ENCODE data around the gene CFAP61.

CFAP61 gene

DNA sequence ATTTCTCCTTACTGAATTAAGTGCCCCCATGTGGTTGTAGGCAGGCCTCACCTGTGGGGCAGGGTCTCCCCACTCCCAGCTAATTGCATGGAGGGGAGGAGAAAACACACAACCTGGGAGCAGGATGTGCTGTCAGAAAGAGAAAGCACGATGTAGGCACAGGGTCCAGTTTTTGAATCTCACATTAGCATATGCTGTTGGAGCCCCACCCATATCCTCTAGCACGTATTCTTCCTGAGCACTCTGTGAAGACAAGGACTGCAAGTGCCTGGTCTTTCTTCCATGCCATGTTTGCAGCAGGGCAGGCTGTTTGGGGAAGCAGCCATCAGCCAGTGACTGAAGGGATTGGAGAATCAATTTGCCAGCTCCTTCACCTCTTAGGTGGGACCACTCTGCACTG lies 108.2 kb downstream of the CFAP61 start:
- DNase-seq (ENCODE audit: low read depth, low spot score): no peak
- H3K27ac ChIP-seq: no peak overlapping the region

DNA sequence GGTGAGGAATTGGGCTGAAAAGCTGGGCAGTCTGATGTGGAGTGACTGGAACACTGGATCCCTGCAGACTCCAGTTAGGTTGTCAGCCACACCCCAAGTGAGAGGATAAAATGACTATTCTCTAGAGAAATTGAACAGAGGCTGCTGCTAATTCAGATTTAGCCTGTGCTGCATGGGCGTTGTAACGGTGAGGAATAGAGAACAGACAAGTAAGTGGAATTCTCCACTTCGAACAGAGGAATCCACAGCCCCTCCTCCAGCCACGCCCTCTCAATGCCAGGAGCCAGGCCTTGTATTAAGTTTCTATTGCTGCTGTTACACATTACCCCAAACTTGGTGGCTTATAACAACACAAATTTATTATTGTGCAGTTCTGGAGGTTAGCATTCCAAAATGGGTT lies 109.3 kb downstream of the CFAP61 start:
- DNase-seq (ENCODE audit: low read depth, low spot score): no peak
- H3K27ac ChIP-seq: no peak overlapping the region

DNA sequence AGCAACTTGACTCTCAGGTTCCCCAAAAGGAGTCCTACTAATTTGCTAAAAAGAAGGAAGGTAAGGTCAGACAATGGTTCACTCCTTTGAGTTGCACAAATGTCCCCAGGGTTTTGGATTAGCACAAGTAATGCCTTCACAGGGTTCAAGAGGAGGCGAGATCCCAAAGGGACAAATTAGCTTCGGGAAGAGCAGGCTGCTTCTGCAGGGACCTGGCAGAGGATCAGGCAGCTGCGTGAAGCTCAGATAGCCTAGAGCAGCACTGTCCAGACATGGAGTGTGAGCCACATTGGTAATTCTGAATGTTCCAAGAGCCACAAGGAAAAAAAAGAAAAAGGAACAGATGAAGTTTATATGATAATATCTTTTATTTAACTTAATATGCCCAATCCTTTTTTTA lies 115.4 kb downstream of the CFAP61 start:
- H3K27ac ChIP-seq: no peak overlapping the region
- no peak for DNase-seq (ENCODE audit: low read depth, low spot score)

DNA sequence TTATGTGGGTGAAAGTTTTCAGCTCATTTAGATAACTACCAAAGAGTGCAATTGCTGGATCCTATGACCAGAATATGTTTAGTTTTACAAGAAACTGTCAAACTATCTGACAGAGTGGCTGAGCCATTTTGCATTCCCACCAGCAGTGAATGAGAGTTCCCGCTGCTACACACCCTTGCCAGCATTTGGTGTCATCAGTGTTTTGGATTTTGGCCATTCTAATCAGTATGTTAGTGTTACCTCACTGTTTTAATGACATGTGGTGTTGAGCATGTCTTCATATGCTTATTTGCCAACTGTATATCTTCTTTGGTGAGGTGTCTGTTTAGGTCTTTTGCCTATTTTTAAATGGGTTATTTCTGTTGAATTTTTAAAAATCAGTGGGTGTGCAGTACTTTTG lies 120.9 kb downstream of the CFAP61 start:
- DNase-seq (ENCODE audit: low read depth, low spot score): no peak
- no peak overlapping the region for H3K27ac ChIP-seq

- H3K27ac ChIP-seq: no peak overlapping the region
Measured at GRCh38 chr20:20174089-20174835, 121.9 kb downstream of the CFAP61 start.

GRCh38 chr20:20181322-20181721 lies 129.0 kb downstream of the CFAP61 start:
- no peak overlapping the region for H3K27ac ChIP-seq
- DNase-seq (ENCODE audit: low read depth, low spot score): no peak

More at GRCh38 chr20:20174089-20174835, 121.9 kb downstream of the CFAP61 start:
- no peak for DNase-seq (ENCODE audit: low read depth, low spot score)

GRCh38 chr20:20184149-20184548 lies 131.8 kb downstream of the CFAP61 start:
- DNase-seq (ENCODE audit: low read depth, low spot score): no peak
- no peak overlapping the region for H3K27ac ChIP-seq

GRCh38 chr20:20184706-20185105 lies 132.4 kb downstream of the CFAP61 start:
- DNase-seq (ENCODE audit: low read depth, low spot score): no peak
- no peak overlapping the region for H3K27ac ChIP-seq

- no peak for DNase-seq (ENCODE audit: low read depth, low spot score)
Measured at GRCh38 chr20:20188647-20189046, 136.3 kb downstream of the CFAP61 start.

DNA sequence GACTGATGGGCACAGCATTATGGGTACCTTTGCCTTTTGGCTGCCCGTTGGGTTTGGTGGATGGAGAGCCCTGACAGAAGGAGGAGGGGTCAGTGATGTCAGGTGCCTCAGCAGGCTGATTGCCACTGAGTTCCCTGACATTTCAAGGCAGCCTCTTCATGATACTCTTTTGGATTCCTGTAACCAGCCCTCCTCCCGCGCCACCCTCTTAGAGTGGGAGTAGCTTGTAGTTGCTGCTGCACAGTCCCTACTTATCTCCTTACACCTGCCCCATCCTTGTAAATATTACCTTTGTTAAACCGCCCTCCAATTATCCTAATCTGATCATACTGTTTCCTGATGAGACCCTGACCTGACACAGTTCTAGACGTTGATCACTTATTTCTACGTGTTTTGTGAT lies 140.0 kb downstream of the CFAP61 start:
- no peak overlapping the region for H3K27ac ChIP-seq
- no peak for DNase-seq (ENCODE audit: low read depth, low spot score)

More at GRCh38 chr20:20188647-20189046, 136.3 kb downstream of the CFAP61 start:
- no peak overlapping the region for H3K27ac ChIP-seq

DNA sequence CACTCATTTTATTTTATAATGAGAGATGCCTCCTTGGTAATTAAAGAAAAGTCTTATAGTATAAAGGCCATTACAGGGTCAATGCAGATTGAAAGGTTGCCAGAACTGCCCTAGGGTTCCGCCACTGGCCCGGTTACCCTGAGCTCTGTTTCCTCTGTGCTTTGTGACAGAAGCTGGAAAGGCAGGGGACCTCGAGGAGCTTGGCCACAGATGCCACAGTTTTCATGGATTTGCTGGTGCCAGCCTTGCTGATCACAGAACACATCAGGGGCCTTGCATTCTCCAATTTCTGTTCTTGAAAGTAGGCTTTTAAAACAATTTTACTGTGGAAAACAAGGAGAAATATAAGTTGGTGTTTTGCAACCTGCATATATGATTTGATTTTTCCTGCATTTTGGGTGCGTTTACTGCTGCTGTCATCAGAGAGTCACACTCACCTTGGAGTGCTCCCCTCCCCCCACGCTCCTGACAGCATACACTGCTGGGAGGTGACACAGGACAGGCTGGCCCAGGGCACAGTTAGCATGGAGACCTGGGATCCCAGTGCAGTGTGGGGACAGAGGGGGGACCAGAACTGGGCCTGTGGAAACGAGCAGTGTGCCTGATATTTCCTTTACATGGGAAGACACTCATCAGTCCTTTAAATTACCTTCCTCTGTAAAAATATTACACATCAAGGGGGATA lies 142.8 kb downstream of the CFAP61 start:
- DNase-seq (ENCODE audit: low read depth, low spot score): no peak
- no peak overlapping the region for H3K27ac ChIP-seq

DNA sequence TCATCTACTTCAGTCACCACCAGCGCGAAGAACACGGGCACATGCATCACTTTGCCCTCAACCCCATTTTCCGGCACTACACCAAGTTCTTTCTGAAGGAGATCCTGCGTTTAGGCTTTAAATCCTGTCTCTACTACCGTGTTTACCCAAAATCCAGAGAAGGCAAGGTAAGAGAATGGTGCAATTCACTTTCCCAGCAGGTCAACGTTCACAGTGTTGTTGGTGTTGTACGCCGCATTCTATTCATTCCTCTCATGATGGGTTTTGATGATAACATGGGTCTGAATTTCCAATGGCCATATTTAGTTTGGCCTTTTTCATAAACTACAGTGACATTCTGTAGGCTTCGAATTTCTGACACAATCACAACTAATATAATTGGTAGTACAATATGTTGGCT lies 144.3 kb downstream of the CFAP61 start:
- no peak for DNase-seq (ENCODE audit: low read depth, low spot score)
- no peak overlapping the region for H3K27ac ChIP-seq

- no peak overlapping the region for H3K27ac ChIP-seq
- DNase-seq (ENCODE audit: low read depth, low spot score): no peak
Measured at GRCh38 chr20:20198011-20198410, 145.7 kb downstream of the CFAP61 start.

- no peak overlapping the region for H3K27ac ChIP-seq
- DNase-seq (ENCODE audit: low read depth, low spot score): no peak
Measured at GRCh38 chr20:20199361-20200160, 147.2 kb downstream of the CFAP61 start.

- H3K27ac ChIP-seq: no peak overlapping the region
- DNase-seq (ENCODE audit: low read depth, low spot score): no peak
Measured at GRCh38 chr20:20201124-20201523, 148.8 kb downstream of the CFAP61 start.

DNA sequence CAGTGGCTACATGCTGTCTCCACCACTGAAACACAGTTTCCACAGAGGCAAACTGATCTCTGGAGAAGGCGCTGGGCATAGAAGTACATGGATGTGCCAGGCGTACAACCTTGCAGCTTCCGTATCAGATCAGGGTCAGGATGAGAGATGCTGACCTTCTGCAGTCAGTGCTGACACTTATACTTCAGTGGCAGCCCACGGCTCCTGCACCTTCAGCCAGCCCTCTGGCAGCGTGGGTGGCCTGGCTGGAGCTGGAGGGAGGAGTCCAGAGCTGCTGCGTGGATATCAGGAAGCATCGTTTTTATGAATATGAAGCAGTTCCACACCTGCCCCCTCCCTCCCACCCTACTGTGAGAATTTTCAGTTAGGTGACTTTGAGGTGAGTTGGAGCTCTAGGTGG lies 149.3 kb downstream of the CFAP61 start:
- H3K27ac ChIP-seq: no peak overlapping the region
- no peak for DNase-seq (ENCODE audit: low read depth, low spot score)

DNA sequence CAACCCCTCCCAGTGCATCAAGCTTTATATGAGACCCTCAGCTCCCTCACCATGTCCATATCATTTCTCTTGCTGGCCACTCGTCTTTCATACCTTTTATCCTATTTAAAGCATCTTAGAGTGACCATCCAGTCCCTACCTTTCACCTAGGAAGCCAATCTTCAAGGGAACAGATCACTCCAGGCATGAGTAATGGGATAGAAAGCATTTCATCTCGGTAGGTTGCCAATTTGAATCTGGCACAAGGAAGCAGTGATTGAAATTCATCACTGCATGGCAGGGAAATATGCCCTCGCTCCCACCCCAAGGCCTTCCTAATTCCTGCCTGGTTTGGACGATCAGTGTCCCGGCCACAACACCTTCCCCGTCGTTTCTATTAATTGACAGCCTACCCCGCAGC lies 150.4 kb downstream of the CFAP61 start:
- no peak overlapping the region for H3K27ac ChIP-seq
- no peak for DNase-seq (ENCODE audit: low read depth, low spot score)

DNA sequence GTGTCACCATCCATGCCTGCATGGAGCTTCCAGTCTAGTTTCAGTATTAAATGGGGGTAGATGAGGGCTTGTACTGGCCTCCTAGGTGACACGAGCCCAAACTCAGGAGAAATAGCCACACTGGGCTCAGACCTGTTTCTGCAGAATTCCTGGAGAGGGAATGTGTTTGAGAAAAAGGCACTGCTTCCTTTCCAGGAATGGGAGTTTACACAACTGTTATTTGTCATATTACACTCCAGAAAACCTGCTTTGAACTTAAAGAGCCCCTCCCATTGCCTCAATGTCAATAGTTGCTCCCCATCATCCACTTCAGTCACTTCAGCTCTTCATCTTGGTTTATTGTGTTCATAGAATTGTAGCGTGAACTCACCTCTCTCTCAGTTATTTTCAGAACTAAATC lies 151.5 kb downstream of the CFAP61 start:
- DNase-seq (ENCODE audit: low read depth, low spot score): no peak
- H3K27ac ChIP-seq: no peak overlapping the region

- DNase-seq (ENCODE audit: low read depth, low spot score): no peak
- H3K27ac ChIP-seq: no peak overlapping the region
Measured at GRCh38 chr20:20204256-20204655, 151.9 kb downstream of the CFAP61 start.

- DNase-seq (ENCODE audit: low read depth, low spot score): no peak
- H3K27ac ChIP-seq: no peak overlapping the region
Measured at GRCh38 chr20:20205141-20205861, 153.0 kb downstream of the CFAP61 start.

All from epithelial cell of prostate (primary cell).